SK-N-SH (cell line): ENCODE data around the gene HTRA3. TPM values are rescaled to one million over a fixed set of nuclear protein-coding genes. Genes with fewer than 3 reads are reported as not detected.

Source experiments
- CTCF ChIA-PET: fragments of 300-600, 350-600 bp; formaldehyde crosslinking; extraction: SDS; loops from one replicate; lab custom pipeline; 2021; lab: Yijun Ruan, JAX
- POLR2A ChIA-PET: fragments of 350-600 bp; sonication (Branson Sonifier 250); formaldehyde crosslinking; extraction: SDS; loops from one replicate; lab custom pipeline; 2020; ENCODE audit warnings: antibody characterized with exemption, inconsistent platforms; lab: Yijun Ruan, JAX
- DNase-seq: peaks from one replicate; pipeline ENCODE4 v3.0.0; 2012
- H2AFZ ChIP-seq: fragments of 200-600 bp; sonication (generic); 2 replicates; pipeline ENCODE4 v1.8.1; 2016; ENCODE audit warnings: antibody characterized with exemption, mild to moderate bottlenecking, low read depth
- H3F3A ChIP-seq: fragments of 200-600 bp; sonication (generic); replicated peaks from 2 replicates; pipeline ENCODE3; 2016; ENCODE audit warnings: antibody characterized with exemption, mild to moderate bottlenecking; ENCODE audit not compliant: insufficient read depth
- H3K27ac ChIP-seq, 2 experiments: fragments of 200-500 bp in 1 of 2; fragments of 200-600 bp in 1 of 2; sonication (Bioruptor generic) in 1 of 2; sonication (generic), shearing (Covaris generic) in 1 of 2; 2 replicates each; pipeline versions ENCODE4 v1.5.1 to v1.6.1; 2014 to 2016; ENCODE audit warnings: low read depth in 2 of 2, inconsistent platforms in 1 of 2, low read length in 1 of 2, mild to moderate bottlenecking in 1 of 2, mixed read lengths in 1 of 2
- H3K27me3 ChIP-seq: fragments of 200-600 bp; sonication (generic), shearing (Covaris generic); 2 replicates; pipeline ENCODE4 v1.6.1; 2016; ENCODE audit warnings: mixed run types; ENCODE audit not compliant: insufficient read depth
- H3K36me3 ChIP-seq, 2 experiments: fragments of 200-500 bp in 1 of 2; fragments of 200-600 bp in 1 of 2; sonication (Bioruptor generic) in 1 of 2; sonication (generic) in 1 of 2; replicated peaks in 1 of 2; 2 replicates each; pipeline versions ENCODE3 to v1.5.1; 2014 to 2016; ENCODE audit warnings: low read length in 1 of 2, mild to moderate bottlenecking in 1 of 2; ENCODE audit not compliant: insufficient read depth in 2 of 2, control insufficient read depth in 1 of 2
- H3K4me1 ChIP-seq, 2 experiments: fragments of 200-500 bp in 1 of 2; fragments of 200-600 bp in 1 of 2; sonication (Bioruptor generic) in 1 of 2; sonication (generic), shearing (Covaris generic) in 1 of 2; 2 replicates each; pipeline versions ENCODE4 v1.5.1 to v1.6.1; 2014 to 2016; ENCODE audit warnings: low read depth in 1 of 2, low read length in 1 of 2, mixed run types in 1 of 2; ENCODE audit not compliant: insufficient read depth in 2 of 2, control insufficient read depth in 1 of 2
- H3K4me2 ChIP-seq: fragments of 200-600 bp; sonication (generic), shearing (Covaris generic); 2 replicates; pipeline ENCODE4 v1.6.1; 2017; ENCODE audit warnings: mixed run types
- H3K4me3 ChIP-seq, 2 experiments: fragments of 200-500 bp in 1 of 2; fragments of 200-600 bp in 1 of 2; sonication (Bioruptor generic) in 1 of 2; sonication (generic), shearing (Covaris generic) in 1 of 2; 2 replicates each; pipeline versions ENCODE4 v1.5.1 to v1.8.1; 2014 to 2016; ENCODE audit warnings: low read depth in 2 of 2, inconsistent platforms in 1 of 2, low read length in 1 of 2, mild to moderate bottlenecking in 1 of 2, mixed read lengths in 1 of 2, moderate library complexity in 1 of 2
- H3K79me2 ChIP-seq: fragments of 200-600 bp; sonication (generic); 2 replicates; pipeline ENCODE4 v1.8.1; 2017; ENCODE audit warnings: mild to moderate bottlenecking; ENCODE audit not compliant: insufficient read depth
- H3K9ac ChIP-seq: fragments of 200-600 bp; sonication (generic); 2 replicates; pipeline ENCODE4 v1.6.1; 2017; ENCODE audit warnings: mixed run types
- H3K9me2 ChIP-seq: fragments of 200-600 bp; sonication (generic); 2 replicates; pipeline ENCODE4 v1.6.1; 2017; ENCODE audit warnings: mixed run types
- H3K9me3 ChIP-seq: fragments of 200-600 bp; sonication (generic); 2 replicates; pipeline ENCODE4 v1.6.1; 2017; ENCODE audit warnings: mixed run types, mild to moderate bottlenecking, moderate library complexity
- H4K20me1 ChIP-seq: fragments of 200-600 bp; sonication (generic); 2 replicates; pipeline ENCODE4 v1.6.1; 2017; ENCODE audit warnings: mild to moderate bottlenecking, mixed run types; ENCODE audit not compliant: insufficient read depth
- ELF1 ChIP-seq: IDR thresholded peaks from 2 replicates; pipeline ENCODE4 v1.4.0; 2012
- EP300 ChIP-seq, 2 experiments: IDR thresholded peaks; 2 replicates each; pipeline versions ENCODE4 v1.4.0 to v1.6.1; 2012; ENCODE audit warnings: borderline replicate concordance in 1 of 2, low read depth in 1 of 2, low read length in 1 of 2
- EZH2phosphoT487 ChIP-seq: fragments of 200-600 bp; sonication (generic); IDR thresholded peaks from 2 replicates; pipeline ENCODE4 v1.6.1; 2017; ENCODE audit warnings: low read depth, mixed run types, mild to moderate bottlenecking, antibody characterized with exemption, moderate library complexity, borderline replicate concordance
- FOXJ3 ChIP-seq: sonication (generic); formaldehyde crosslinking; IDR thresholded peaks from 2 replicates; pipeline ENCODE4 v1.5.1; 2020; ENCODE audit warnings: mild to moderate bottlenecking, missing genetic modification reagents
- GABPA ChIP-seq: IDR thresholded peaks from 2 replicates; pipeline ENCODE4 v1.4.0; 2012; ENCODE audit warnings: low read depth, mild to moderate bottlenecking
- JUND ChIP-seq: IDR thresholded peaks from 2 replicates; pipeline ENCODE4 v1.4.0; 2012
- MEF2A ChIP-seq: IDR thresholded peaks from 2 replicates; pipeline ENCODE4 v1.4.0; 2012; ENCODE audit warnings: low read depth, borderline replicate concordance
- MXI1 ChIP-seq: IDR thresholded peaks from 2 replicates; pipeline ENCODE4 v1.6.1; 2012; ENCODE audit warnings: mild to moderate bottlenecking, low read depth, low read length, improper control_type of control experiment
- NFIC ChIP-seq: IDR thresholded peaks from 2 replicates; pipeline ENCODE4 v1.4.0; 2012; ENCODE audit warnings: borderline replicate concordance
- NRF1 ChIP-seq: IDR thresholded peaks from 2 replicates; pipeline ENCODE4 v1.6.1; 2012; ENCODE audit warnings: low read depth, mild to moderate bottlenecking, low read length
- RAD21 ChIP-seq: IDR thresholded peaks from 2 replicates; pipeline ENCODE4 v1.6.1; 2012; ENCODE audit warnings: mild to moderate bottlenecking, low read length
- RFX5 ChIP-seq: IDR thresholded peaks from 2 replicates; pipeline ENCODE4 v1.6.1; 2012; ENCODE audit warnings: mild to moderate bottlenecking, improper control_type of control experiment, low read length
- RXRA ChIP-seq: IDR thresholded peaks from 2 replicates; pipeline ENCODE4 v1.4.0; 2012; ENCODE audit warnings: low read depth, mild to moderate bottlenecking, borderline replicate concordance
- SIN3A ChIP-seq: IDR thresholded peaks from 2 replicates; pipeline ENCODE4 v1.6.1; 2012; ENCODE audit warnings: low read depth, mild to moderate bottlenecking, low read length, moderate library complexity, borderline replicate concordance
- SMC3 ChIP-seq: IDR thresholded peaks from 2 replicates; pipeline ENCODE4 v1.6.1; 2012; ENCODE audit warnings: low read depth, low read length, improper control_type of control experiment
- TAF1 ChIP-seq: IDR thresholded peaks from 2 replicates; pipeline ENCODE4 v1.6.1; 2012; ENCODE audit warnings: low read depth, mild to moderate bottlenecking, low read length, moderate library complexity, borderline replicate concordance
- TCF12 ChIP-seq: IDR thresholded peaks from 2 replicates; pipeline ENCODE4 v1.4.0; 2012
- USF2 ChIP-seq: fragments of 150-350 bp; IDR thresholded peaks from 2 replicates; pipeline ENCODE4 v1.6.1; 2017; ENCODE audit warnings: antibody characterized with exemption, low read length, low read depth, borderline replicate concordance
- YY1 ChIP-seq: IDR thresholded peaks from 2 replicates; pipeline ENCODE4 v1.4.0; 2012; ENCODE audit warnings: low read depth, mild to moderate bottlenecking
- WGBS: methylation state at CpG from one replicate; pipeline ENCODE4 v1.1.6; 2017; ENCODE audit warnings: low lambda C conversion rate; 5-methylcytosine and 5-hydroxymethylcytosine counted together
- polyA plus RNA-seq, 3 experiments: library from polyadenylated mRNA; depleted of rRNA; stranded (reverse); fragments of >200 nt; gene quantifications; 2 replicates each; pipeline ENCODE4 v1.2.3, GENCODE V29; 2012
- TF ChIP-seq, protein P1 (sequence below): IDR thresholded peaks from 2 replicates; pipeline ENCODE4; 2012
- TF ChIP-seq, protein P2 (sequence below): IDR thresholded peaks from 2 replicates; pipeline ENCODE4 v1.4.0; 2012; ENCODE audit warnings: low read depth, borderline replicate concordance
- TF ChIP-seq, protein P3 (sequence below): fragments of 200-600 bp; sonication (generic); IDR thresholded peaks from 2 replicates; pipeline ENCODE4 v1.6.1; 2017; ENCODE audit warnings: antibody characterized with exemption, mild to moderate bottlenecking, moderate library complexity

Gene HTRA3
- polyA plus RNA-seq, 1 of the 3 experiments (the other 2 are of a cell fraction): 0.05 TPM

GRCh38 chr4:8277356-8278008, 7.9 kb downstream of the HTRA3 start:
- no peaks in the 10 kb centered on the region for H4K20me1 ChIP-seq
- no peak for DNase-seq
- H3K4me3 ChIP-seq: no peak overlapping the region
- no peaks in the 10 kb centered on the region for H3K9me2 ChIP-seq
- H3K27ac ChIP-seq: peak overlapping the region in 1 of 2 experiments; percentile 85; a peak in 1 of 4 replicates
- no peaks in the 10 kb centered on the region for H3K27me3 ChIP-seq
- H3K4me2 ChIP-seq: peak overlapping the region; percentile 46; the same call in 1 of the 2 replicates
- TF ChIP-seq NRF1 (no peak), ELF1 (no peak), MEF2A (no peak), TAF1 (no peak), SIN3A (no peak), RAD21 (no peak)
- no peaks in the 10 kb centered on the region for H3K36me3 ChIP-seq
- peaks cover 35 to 38% of the 10 kb centered on the region in 2 experiments for H3K4me1 ChIP-seq
- no peak overlapping the region for H2AFZ ChIP-seq
- H3F3A ChIP-seq: peaks cover 8% of the 10 kb centered on the region
- POLR2A ChIA-PET: no interaction called here
- no peaks in the 10 kb centered on the region for H3K79me2 ChIP-seq
- WGBS: 100% methylated on average over 8 of the region's 11 CpGs
- H3K9ac ChIP-seq: no peak overlapping the region
- H3K9me3 ChIP-seq: no peaks in the 10 kb centered on the region
- CTCF ChIA-PET: interaction anchor here (1.2 kb wide), 2 partner anchors 35 to 92 kb away, joined by 3 to 5 read pairs; no protein-coding TSS in a partner anchor

GRCh38 chr4:8278009-8278395, 8.4 kb downstream of the HTRA3 start:
- Histone ChIP-seq H3K36me3 (no peaks in the 10 kb centered on the region), H3K9me3 (no peaks in the 10 kb centered on the region), H3F3A (peaks cover 8% of the 10 kb centered on the region), H3K9me2 (no peaks in the 10 kb centered on the region), H3K27me3 (no peaks in the 10 kb centered on the region), H3K4me3 (no peak overlapping the region), H3K9ac (peak overlapping the region; percentile 48; the same call in 1 of the 2 replicates), H3K79me2 (no peaks in the 10 kb centered on the region), H4K20me1 (no peaks in the 10 kb centered on the region), H3K27ac (peak overlapping the region in 1 of 2 experiments; percentile 85; a peak in 2 of 4 replicates), H3K4me1 (peaks cover 30 to 38% of the 10 kb centered on the region in 2 experiments), H2AFZ (peak overlapping the region; percentile 67), H3K4me2 (peak overlapping the region; percentile 46)
- POLR2A ChIA-PET: no interaction called here
- DNase-seq: no peak
- CTCF ChIA-PET: interaction anchor here (1.2 kb wide), 1 partner anchor 36 kb away, joined by 5 read pairs; no protein-coding TSS in a partner anchor
- TF ChIP-seq JUND (no peak), GABPA (no peak), NFIC (no peak), EP300 (IDR thresholded peaks at IDR 0.05; ENCODE audit: borderline replicate concordance in 1 of 2, low read depth in 1 of 2, low read length in 1 of 2) (no peak), RXRA (no peak), USF2 (no peak), MXI1 (no peak), RFX5 (no peak), SIN3A (no peak), SMC3 (no peak), YY1 (no peak), TCF12 (no peak), EZH2phosphoT487 (no peak), FOXJ3 (CRISPR knock-in tag) (no peak)
- TF ChIP-seq, protein P1, sequence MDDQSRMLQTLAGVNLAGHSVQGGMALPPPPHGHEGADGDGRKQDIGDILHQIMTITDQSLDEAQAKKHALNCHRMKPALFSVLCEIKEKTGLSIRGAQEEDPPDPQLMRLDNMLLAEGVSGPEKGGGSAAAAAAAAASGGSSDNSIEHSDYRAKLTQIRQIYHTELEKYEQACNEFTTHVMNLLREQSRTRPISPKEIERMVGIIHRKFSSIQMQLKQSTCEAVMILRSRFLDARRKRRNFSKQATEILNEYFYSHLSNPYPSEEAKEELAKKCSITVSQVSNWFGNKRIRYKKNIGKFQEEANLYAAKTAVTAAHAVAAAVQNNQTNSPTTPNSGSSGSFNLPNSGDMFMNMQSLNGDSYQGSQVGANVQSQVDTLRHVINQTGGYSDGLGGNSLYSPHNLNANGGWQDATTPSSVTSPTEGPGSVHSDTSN: no peak
- TF ChIP-seq, protein P2, sequence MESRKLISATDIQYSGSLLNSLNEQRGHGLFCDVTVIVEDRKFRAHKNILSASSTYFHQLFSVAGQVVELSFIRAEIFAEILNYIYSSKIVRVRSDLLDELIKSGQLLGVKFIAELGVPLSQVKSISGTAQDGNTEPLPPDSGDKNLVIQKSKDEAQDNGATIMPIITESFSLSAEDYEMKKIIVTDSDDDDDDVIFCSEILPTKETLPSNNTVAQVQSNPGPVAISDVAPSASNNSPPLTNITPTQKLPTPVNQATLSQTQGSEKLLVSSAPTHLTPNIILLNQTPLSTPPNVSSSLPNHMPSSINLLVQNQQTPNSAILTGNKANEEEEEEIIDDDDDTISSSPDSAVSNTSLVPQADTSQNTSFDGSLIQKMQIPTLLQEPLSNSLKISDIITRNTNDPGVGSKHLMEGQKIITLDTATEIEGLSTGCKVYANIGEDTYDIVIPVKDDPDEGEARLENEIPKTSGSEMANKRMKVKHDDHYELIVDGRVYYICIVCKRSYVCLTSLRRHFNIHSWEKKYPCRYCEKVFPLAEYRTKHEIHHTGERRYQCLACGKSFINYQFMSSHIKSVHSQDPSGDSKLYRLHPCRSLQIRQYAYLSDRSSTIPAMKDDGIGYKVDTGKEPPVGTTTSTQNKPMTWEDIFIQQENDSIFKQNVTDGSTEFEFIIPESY: no peak
- TF ChIP-seq, protein P3, sequence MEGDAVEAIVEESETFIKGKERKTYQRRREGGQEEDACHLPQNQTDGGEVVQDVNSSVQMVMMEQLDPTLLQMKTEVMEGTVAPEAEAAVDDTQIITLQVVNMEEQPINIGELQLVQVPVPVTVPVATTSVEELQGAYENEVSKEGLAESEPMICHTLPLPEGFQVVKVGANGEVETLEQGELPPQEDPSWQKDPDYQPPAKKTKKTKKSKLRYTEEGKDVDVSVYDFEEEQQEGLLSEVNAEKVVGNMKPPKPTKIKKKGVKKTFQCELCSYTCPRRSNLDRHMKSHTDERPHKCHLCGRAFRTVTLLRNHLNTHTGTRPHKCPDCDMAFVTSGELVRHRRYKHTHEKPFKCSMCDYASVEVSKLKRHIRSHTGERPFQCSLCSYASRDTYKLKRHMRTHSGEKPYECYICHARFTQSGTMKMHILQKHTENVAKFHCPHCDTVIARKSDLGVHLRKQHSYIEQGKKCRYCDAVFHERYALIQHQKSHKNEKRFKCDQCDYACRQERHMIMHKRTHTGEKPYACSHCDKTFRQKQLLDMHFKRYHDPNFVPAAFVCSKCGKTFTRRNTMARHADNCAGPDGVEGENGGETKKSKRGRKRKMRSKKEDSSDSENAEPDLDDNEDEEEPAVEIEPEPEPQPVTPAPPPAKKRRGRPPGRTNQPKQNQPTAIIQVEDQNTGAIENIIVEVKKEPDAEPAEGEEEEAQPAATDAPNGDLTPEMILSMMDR: no peak
- 63% methylated on average over 4 of the region's 6 CpGs for WGBS
